HCEC 1CT (cell line): Measurements from ENCODE around the gene GPR158.

Experiments
- DNase-seq: peaks from one replicate; pipeline ENCODE4 v3.0.0-alpha.2; 2017

Gene GPR158

GRCh38 chr10:25436431-25436830 lies 261.6 kb downstream of the GPR158 start:
- DNase-seq: no peak

GRCh38 chr10:25441270-25441669 lies 266.5 kb downstream of the GPR158 start:
- DNase-seq: no peak

GRCh38 chr10:25444266-25444665 lies 269.5 kb downstream of the GPR158 start:
- no peak for DNase-seq

GRCh38 chr10:25451401-25451800 lies 276.6 kb downstream of the GPR158 start:
- DNase-seq: no peak

- DNase-seq: no peak
These were observed 278.8 kb downstream of the GPR158 start for GRCh38 chr10:25453619-25454018.

GRCh38 chr10:25455980-25456567 lies 281.3 kb downstream of the GPR158 start:
- no peak for DNase-seq

GRCh38 chr10:25457552-25457951 lies 282.8 kb downstream of the GPR158 start:
- no peak for DNase-seq

- no peak for DNase-seq
These were observed 291.0 kb downstream of the GPR158 start for GRCh38 chr10:25465582-25466372.

- DNase-seq: no peak
These were observed 293.1 kb downstream of the GPR158 start for GRCh38 chr10:25467881-25468280.

GRCh38 chr10:25481467-25481866 lies 306.7 kb downstream of the GPR158 start:
- no peak for DNase-seq

GRCh38 chr10:25483999-25484398 lies 309.2 kb downstream of the GPR158 start:
- no peak for DNase-seq

- no peak for DNase-seq
These were observed 312.5 kb downstream of the GPR158 start for GRCh38 chr10:25487266-25487665.

GRCh38 chr10:25492040-25492439 lies 317.2 kb downstream of the GPR158 start:
- DNase-seq: no peak

- no peak for DNase-seq
These were observed 317.9 kb downstream of the GPR158 start for GRCh38 chr10:25492680-25493079.

- DNase-seq: no peak
These were observed 318.5 kb downstream of the GPR158 start for GRCh38 chr10:25493122-25493893.

- DNase-seq: no peak
These were observed 322.4 kb downstream of the GPR158 start for GRCh38 chr10:25497246-25497645.

GRCh38 chr10:25498645-25499044 lies 323.8 kb downstream of the GPR158 start:
- DNase-seq: no peak

GRCh38 chr10:25501912-25502311 lies 327.1 kb downstream of the GPR158 start:
- no peak for DNase-seq

GRCh38 chr10:25502453-25502852 lies 327.7 kb downstream of the GPR158 start:
- no peak for DNase-seq

GRCh38 chr10:25504306-25504705 lies 329.5 kb downstream of the GPR158 start:
- DNase-seq: no peak

GRCh38 chr10:25504838-25505237 lies 330.0 kb downstream of the GPR158 start:
- no peak for DNase-seq

- no peak for DNase-seq
These were observed 330.7 kb downstream of the GPR158 start for GRCh38 chr10:25505466-25505865.

- no peak for DNase-seq
These were observed 332.1 kb downstream of the GPR158 start for GRCh38 chr10:25506821-25507335.
